Uterus (tissue), 4 donors: ENCODE results near the gene POLR2E. TPM values are rescaled to one million over a fixed set of nuclear protein-coding genes. Genes with fewer than 3 reads are reported as not detected.
A peak's percentile ranks its signal among the peaks of the same experiment; 100 is the strongest.
"Not testable (repeated sequence)": the region's sequence is repeated elsewhere in the genome, so short reads cannot be mapped to it uniquely, and the experiment has no call there.

Source experiments
- DNase-seq, 2 donors: peaks; one replicate each; pipeline ENCODE4 v3.0.0-alpha.2; 2019 to 2020
- H3K27ac ChIP-seq, 2 donors: fragments of 200-600 bp; sonication (generic); 1 replicate in 1 of 2; 2 replicates in 1 of 2; pipeline ENCODE4 v1.5.1; 2016 to 2018
- H3K27me3 ChIP-seq, 2 donors: fragments of 200-600 bp; sonication (generic); one replicate each; pipeline ENCODE4 v1.5.1; 2018 to 2019; ENCODE audit warnings: control low read depth in 1 of 2
- H3K36me3 ChIP-seq, 2 donors: fragments of 200-600 bp; sonication (generic); one replicate each; pipeline ENCODE4 v1.5.1; 2019; ENCODE audit warnings: control low read depth in 1 of 2
- H3K4me1 ChIP-seq, 2 donors: fragments of 200-600 bp; sonication (generic); one replicate each; pipeline ENCODE4 v1.5.1; 2018 to 2019; ENCODE audit warnings: control low read depth in 1 of 2
- H3K4me3 ChIP-seq, 2 donors: fragments of 200-600 bp; sonication (generic); 1 replicate in 1 of 2; 2 replicates in 1 of 2; pipeline ENCODE4 v1.5.1; 2018 to 2019; ENCODE audit warnings: mild to moderate bottlenecking in 1 of 2
- H3K9me3 ChIP-seq, 2 donors: fragments of 200-600 bp; sonication (generic); one replicate each; pipeline ENCODE4 v1.5.1; 2019; ENCODE audit warnings: control low read depth in 1 of 2
- POLR2A ChIP-seq, 2 donors: fragments of 450-650 bp; IDR thresholded peaks; one replicate each; pipeline ENCODE4 v1.6.1; 2016; ENCODE audit warnings: antibody characterized with exemption in 2 of 2, mild to moderate bottlenecking in 1 of 2, moderate library complexity in 1 of 2
- intact Hi-C: fragments of 100-400 bp; cut with DNase I; formaldehyde crosslinking; loops from one replicate; pipeline ENCODE4 v1.15.1; 2023; ENCODE audit warnings: low total_unique reads
- total RNA-seq, 4 donors: library from RNA; depleted of rRNA in 3 of 4; stranded (reverse); fragments of >200 nt in 3 of 4; gene quantifications; one replicate each; pipeline versions ENCODE4 v1.1.0 to v1.2.4, GENCODE V29; 2014 to 2023
- TF ChIP-seq, protein P1 (sequence below), 4 experiments: fragments of 200-600 bp in 2 of 4; fragments of 450-650 bp in 2 of 4; sonication (generic) in 2 of 4; IDR thresholded peaks; one replicate each; pipeline ENCODE4 v1.5.1; 2016 to 2019; ENCODE audit warnings: antibody characterized with exemption in 4 of 4, mild to moderate bottlenecking in 2 of 4, moderate library complexity in 1 of 4
- donor health status: DM: yes; HTN: yes; CAD: no.

Gene POLR2E
- total RNA-seq, 4 donors from 2014 or later: 13.6 to 112 (median 59.8) TPM

DNA sequence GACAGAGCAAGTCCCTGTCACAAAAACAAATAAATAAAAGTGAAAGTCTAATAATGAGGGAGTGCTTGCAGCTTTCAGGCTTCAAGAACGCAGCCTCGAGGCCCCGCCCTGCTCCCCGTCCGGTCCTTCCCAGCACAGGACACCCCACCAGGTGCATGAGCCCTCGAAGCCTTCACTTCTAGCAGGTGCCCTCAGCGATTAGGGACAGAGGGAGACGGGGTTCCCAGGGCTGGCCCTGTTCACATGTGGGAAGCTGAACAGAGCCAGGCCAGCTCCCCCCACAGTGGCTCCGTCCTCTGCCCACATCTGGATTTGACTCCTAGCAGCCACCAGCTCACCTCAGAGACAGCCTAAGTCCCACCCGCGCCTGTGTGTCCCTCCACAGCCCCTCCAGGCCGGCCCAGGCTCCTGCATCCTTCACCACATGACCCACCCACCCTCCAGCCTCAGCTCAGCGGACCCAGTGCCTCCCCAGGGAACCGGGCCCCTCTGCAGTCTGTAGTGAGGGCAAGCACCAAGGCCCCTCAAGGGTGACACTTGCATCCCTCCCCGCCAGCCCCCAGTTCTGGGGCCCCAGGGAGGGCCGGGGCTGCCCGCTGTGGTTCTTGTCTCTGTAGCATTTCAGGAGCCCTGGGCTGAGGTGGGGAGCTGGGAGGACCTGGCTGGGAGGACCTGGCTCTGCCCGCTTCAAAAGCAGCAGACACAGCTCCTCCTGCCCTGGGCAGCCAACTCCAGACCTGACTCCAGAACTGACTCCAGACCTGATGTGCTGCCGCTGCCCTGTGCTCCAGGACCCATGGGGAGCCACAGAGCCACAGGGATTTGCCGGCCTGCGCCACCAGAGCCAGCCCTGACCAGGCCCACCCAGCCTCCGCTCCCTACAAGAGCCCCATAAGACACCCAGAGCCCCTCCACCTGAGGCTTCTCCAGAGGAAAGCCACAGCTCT, 35.9 kb upstream of the POLR2E start:
- Histone ChIP-seq H3K4me3 (peak overlapping the region; percentile 57 to 60), H3K36me3 (no peaks in the 10 kb centered on the region), H3K4me1 (peaks cover 0 to 23% of the 10 kb centered on the region in 2 donors), H3K27ac (peak overlapping the region; percentile 87 to 90), H3K9me3 (no peaks in the 10 kb centered on the region), H3K27me3 (no peaks in the 10 kb centered on the region)
- TF ChIP-seq, protein P1, sequence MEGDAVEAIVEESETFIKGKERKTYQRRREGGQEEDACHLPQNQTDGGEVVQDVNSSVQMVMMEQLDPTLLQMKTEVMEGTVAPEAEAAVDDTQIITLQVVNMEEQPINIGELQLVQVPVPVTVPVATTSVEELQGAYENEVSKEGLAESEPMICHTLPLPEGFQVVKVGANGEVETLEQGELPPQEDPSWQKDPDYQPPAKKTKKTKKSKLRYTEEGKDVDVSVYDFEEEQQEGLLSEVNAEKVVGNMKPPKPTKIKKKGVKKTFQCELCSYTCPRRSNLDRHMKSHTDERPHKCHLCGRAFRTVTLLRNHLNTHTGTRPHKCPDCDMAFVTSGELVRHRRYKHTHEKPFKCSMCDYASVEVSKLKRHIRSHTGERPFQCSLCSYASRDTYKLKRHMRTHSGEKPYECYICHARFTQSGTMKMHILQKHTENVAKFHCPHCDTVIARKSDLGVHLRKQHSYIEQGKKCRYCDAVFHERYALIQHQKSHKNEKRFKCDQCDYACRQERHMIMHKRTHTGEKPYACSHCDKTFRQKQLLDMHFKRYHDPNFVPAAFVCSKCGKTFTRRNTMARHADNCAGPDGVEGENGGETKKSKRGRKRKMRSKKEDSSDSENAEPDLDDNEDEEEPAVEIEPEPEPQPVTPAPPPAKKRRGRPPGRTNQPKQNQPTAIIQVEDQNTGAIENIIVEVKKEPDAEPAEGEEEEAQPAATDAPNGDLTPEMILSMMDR (IDR thresholded peaks at IDR 0.05): no peak
- TF ChIP-seq POLR2A (IDR thresholded peaks at IDR 0.05): no peak
- DNase-seq: peak in 1 of 2 donors; percentile 26
- intact Hi-C loops: no loop called here

DNA sequence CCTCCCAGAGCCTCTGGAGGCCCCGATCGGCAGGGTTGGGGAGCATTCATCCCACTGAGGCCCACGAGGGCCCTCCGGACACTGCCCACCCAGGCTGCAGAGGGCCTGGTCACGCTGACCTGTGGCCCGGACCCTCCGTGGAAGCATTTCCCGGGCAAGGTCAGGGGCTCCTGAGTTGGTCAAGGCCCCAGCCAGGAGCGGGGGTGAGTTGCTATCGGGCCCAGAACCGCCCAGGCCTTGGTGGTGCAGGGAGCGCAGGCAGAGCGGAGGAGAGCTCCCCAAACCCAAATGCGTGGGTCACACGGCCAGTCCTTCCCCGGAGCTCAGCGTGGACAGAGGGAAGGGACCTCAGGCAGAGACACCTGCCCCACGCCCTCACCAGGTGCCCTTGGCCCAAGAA, 34.4 kb upstream of the POLR2E start:
- no peaks in the 10 kb centered on the region for H3K36me3 ChIP-seq
- H3K4me3 ChIP-seq: no peak overlapping the region
- H3K27ac ChIP-seq: no peak overlapping the region
- H3K4me1 ChIP-seq: peaks cover 0 to 23% of the 10 kb centered on the region in 2 donors
- no peaks in the 10 kb centered on the region for H3K9me3 ChIP-seq
- intact Hi-C loops: no loop called here
- DNase-seq: no peak
- TF ChIP-seq, protein P1 (IDR thresholded peaks at IDR 0.05): no peak
- no peak for TF ChIP-seq POLR2A (IDR thresholded peaks at IDR 0.05)
- no peaks in the 10 kb centered on the region for H3K27me3 ChIP-seq

DNA sequence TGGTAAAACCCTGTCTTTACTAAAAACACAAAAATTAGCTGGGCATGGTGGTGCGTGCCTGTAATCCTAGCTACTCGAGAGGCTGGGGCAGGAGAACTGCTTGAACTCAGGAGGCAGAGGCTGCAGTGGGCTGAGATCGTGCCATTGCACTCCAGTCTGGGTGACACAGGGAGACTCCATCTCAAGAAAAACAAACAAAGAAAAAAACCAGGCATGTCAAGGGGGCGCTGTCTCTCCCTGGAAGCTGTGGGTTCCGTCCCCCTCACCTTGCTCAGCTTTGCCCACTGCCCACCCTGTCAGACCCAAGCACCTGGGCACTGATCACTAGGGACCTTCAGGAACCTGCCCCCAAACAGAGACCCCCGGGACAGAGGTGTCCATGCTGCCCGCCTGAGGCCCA, 33.9 kb upstream of the POLR2E start:
- DNase-seq, H3K27ac ChIP-seq, intact Hi-C loops, H3K36me3 ChIP-seq, H3K4me3 ChIP-seq, H3K27me3 ChIP-seq, H3K9me3 ChIP-seq: not testable (repeated sequence)
- peaks cover 0 to 23% of the 10 kb centered on the region in 2 donors for H3K4me1 ChIP-seq

DNA sequence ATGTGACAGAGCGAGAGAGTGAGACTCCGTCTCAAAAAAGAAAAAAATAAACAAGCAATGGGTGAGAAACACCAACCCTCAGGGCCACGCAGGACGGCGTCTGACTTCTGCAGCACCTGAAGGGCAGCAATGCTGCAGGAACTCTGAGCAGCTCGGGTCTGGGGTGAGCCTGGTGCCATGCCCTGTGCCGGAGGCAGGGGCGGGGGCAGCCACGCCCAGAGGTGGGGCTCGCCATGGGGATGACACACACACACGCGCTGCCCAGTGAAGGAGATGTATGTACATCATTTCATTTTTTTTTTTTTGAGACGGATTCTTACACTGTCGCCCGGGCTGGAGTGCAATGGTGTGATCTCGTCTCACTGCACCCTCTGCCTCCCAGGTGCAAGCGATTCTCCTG, 32.9 kb upstream of the POLR2E start:
- Histone ChIP-seq H3K4me3 (no peak overlapping the region), H3K4me1 (peaks cover 0 to 14% of the 10 kb centered on the region in 2 donors), H3K36me3 (no peaks in the 10 kb centered on the region), H3K27ac (no peak overlapping the region), H3K27me3 (no peaks in the 10 kb centered on the region), H3K9me3 (no peaks in the 10 kb centered on the region)
- TF ChIP-seq, protein P1 (IDR thresholded peaks at IDR 0.05): no peak
- TF ChIP-seq POLR2A (IDR thresholded peaks at IDR 0.05): no peak
- DNase-seq: no peak
- intact Hi-C loops: no loop called here

DNA sequence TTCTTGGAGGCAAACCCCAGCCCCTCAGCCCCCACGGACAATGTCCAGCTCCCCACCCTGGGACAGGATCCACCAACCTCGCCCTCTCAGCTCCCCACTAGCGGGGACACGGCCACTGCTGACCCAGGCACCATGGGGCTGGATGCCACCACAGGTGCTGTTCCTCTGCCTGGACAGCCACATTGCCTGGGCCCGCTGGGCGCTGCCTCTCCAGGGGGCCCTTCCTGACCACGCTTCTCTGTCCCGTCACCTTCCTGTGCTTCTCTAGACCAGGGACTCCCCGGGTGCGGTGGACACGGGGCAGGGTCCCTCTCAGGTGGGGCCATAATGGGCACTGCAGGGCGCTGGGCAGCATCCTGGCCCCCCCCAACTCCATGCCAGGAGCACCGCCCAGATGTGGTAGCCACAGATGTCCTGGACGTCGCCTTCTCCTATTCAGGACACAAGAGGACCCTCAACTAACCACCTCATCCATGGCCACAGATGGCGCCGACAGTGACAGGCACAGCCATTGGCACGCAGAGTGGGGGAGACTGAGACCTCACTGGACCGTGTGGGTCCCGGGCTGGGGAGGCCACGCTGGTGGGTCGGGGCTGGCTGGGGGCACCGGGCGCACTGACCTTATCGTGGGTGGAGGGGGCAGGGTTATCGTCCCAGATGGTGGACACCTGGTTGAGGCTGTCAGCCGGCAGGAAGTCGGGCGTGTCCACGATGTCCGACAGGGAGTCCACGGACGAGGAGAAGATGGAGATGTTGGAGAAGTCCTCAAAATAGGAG, 32.0 kb upstream of the POLR2E start:
- DNase-seq: no peak
- H3K27me3 ChIP-seq: no peaks in the 10 kb centered on the region
- H3K27ac ChIP-seq: no peak overlapping the region
- no peaks in the 10 kb centered on the region for H3K36me3 ChIP-seq
- no peak overlapping the region for H3K4me3 ChIP-seq
- H3K9me3 ChIP-seq: no peaks in the 10 kb centered on the region
- intact Hi-C loops: no loop called here
- H3K4me1 ChIP-seq: peaks cover 0 to 7% of the 10 kb centered on the region in 2 donors
- TF ChIP-seq POLR2A (IDR thresholded peaks at IDR 0.05): no peak
- TF ChIP-seq, protein P1 (IDR thresholded peaks at IDR 0.05): no peak
